Mesothelial cell of epicardium (in vitro differentiated cells): ENCODE measurements around the gene ACIN1. TPM values are rescaled to one million over a fixed set of nuclear protein-coding genes. Genes with fewer than 3 reads are reported as not detected.

Experiments
- DNase-seq, 2 experiments: peaks; one replicate each; pipeline ENCODE4 v3.0.0; 2021; ENCODE audit warnings: low spot score in 2 of 2; ENCODE audit not compliant: unreplicated experiment in 2 of 2
- H3K27ac Mint-ChIP-seq: 2 replicates; pipeline ENCODE4 v1.8.0; 2021; ENCODE audit warnings: mixed read lengths
- H3K27me3 Mint-ChIP-seq: 2 replicates; pipeline ENCODE4 v1.8.0; 2021; ENCODE audit warnings: low read depth, mixed read lengths
- H3K36me3 Mint-ChIP-seq: 2 replicates; pipeline ENCODE4 v1.8.0; 2021; ENCODE audit warnings: mixed read lengths
- H3K4me1 Mint-ChIP-seq: 2 replicates; pipeline ENCODE4 v1.8.0; 2021; ENCODE audit warnings: mixed read lengths
- H3K4me3 Mint-ChIP-seq: 2 replicates; pipeline ENCODE4 v1.8.0; 2021; ENCODE audit warnings: mild to moderate bottlenecking, moderate library complexity, mixed read lengths
- H3K9me3 Mint-ChIP-seq: 2 replicates; pipeline ENCODE4 v1.8.0; 2021; ENCODE audit warnings: mixed read lengths
- CTCF ChIP-seq: fragments of 200-600 bp; sonication (generic); IDR thresholded peaks from one replicate; pipeline ENCODE4 v1.5.0; 2021; ENCODE audit warnings: antibody characterized with exemption; ENCODE audit not compliant: unreplicated experiment
- total RNA-seq: library from RNA; stranded (reverse); gene quantifications from 3 replicates; pipeline ENCODE4 v1.2.1, GENCODE V29; 2021

ACIN1 gene
- total RNA-seq, 1 donor from 2014 or later, result 401 TPM

GRCh38 chr14:23126548-23127278 lies 31.8 kb upstream of the ACIN1 start:
- no peaks in the 10 kb centered on the region for H3K27me3 Mint-ChIP-seq
- H3K9me3 Mint-ChIP-seq, result no peaks in the 10 kb centered on the region
- H3K36me3 Mint-ChIP-seq, result peaks cover 24% of the 10 kb centered on the region
- no peak for DNase-seq
- peaks cover 6% of the 10 kb centered on the region for H3K4me1 Mint-ChIP-seq
- no peak for TF ChIP-seq CTCF
- H3K27ac Mint-ChIP-seq, result no peak overlapping the region
- H3K4me3 Mint-ChIP-seq, result no peak overlapping the region

- H3K27me3 Mint-ChIP-seq, result no peaks in the 10 kb centered on the region
- peaks cover 24% of the 10 kb centered on the region for H3K36me3 Mint-ChIP-seq
- H3K4me1 Mint-ChIP-seq, result peaks cover 12% of the 10 kb centered on the region
- no peak for DNase-seq
- no peaks in the 10 kb centered on the region for H3K9me3 Mint-ChIP-seq
- no peak overlapping the region for H3K4me3 Mint-ChIP-seq
- no peak for TF ChIP-seq CTCF
- no peak overlapping the region for H3K27ac Mint-ChIP-seq
These were observed 31.1 kb upstream of the ACIN1 start for GRCh38 chr14:23125933-23126524.

- TF ChIP-seq CTCF, result no peak
- H3K36me3 Mint-ChIP-seq, result peaks cover 17% of the 10 kb centered on the region
- no peak for DNase-seq
- peak overlapping the region; percentile 9 for H3K27ac Mint-ChIP-seq
- H3K9me3 Mint-ChIP-seq, result no peaks in the 10 kb centered on the region
- no peak overlapping the region for H3K4me3 Mint-ChIP-seq
- H3K4me1 Mint-ChIP-seq, result peaks cover 17% of the 10 kb centered on the region
- H3K27me3 Mint-ChIP-seq, result no peaks in the 10 kb centered on the region
These were observed 30.1 kb upstream of the ACIN1 start for GRCh38 chr14:23125011-23125410.

GRCh38 chr14:23124337-23124954 lies 29.5 kb upstream of the ACIN1 start:
- peak overlapping the region; percentile 74 for H3K27ac Mint-ChIP-seq

GRCh38 chr14:23123419-23123818 lies 28.5 kb upstream of the ACIN1 start:
- Mint-ChIP-seq H3K9me3 (no peaks in the 10 kb centered on the region), H3K36me3 (peaks cover 7% of the 10 kb centered on the region), H3K4me3 (no peak overlapping the region)

More at GRCh38 chr14:23124337-23124954, 29.5 kb upstream of the ACIN1 start:
- H3K9me3 Mint-ChIP-seq, result no peaks in the 10 kb centered on the region
- no peak for TF ChIP-seq CTCF
- DNase-seq, result no peak
- no peaks in the 10 kb centered on the region for H3K27me3 Mint-ChIP-seq
- H3K4me1 Mint-ChIP-seq, result peaks cover 17% of the 10 kb centered on the region
- H3K36me3 Mint-ChIP-seq, result peaks cover 15% of the 10 kb centered on the region
- H3K4me3 Mint-ChIP-seq, result no peak overlapping the region

More at GRCh38 chr14:23123419-23123818, 28.5 kb upstream of the ACIN1 start:
- H3K4me1 Mint-ChIP-seq, result peaks cover 17% of the 10 kb centered on the region
- H3K27ac Mint-ChIP-seq, result no peak overlapping the region
- no peak for TF ChIP-seq CTCF
- no peak for DNase-seq
- H3K27me3 Mint-ChIP-seq, result no peaks in the 10 kb centered on the region
